HCT116 (cell line): ENCODE measurements around the gene PCAT7. TPM values are rescaled to one million over a fixed set of nuclear protein-coding genes. Genes with fewer than 3 reads are reported as not detected.

Experiments used
- ATAC-seq: fragments of 200-7000 bp; cut with Tn5 transposase; 2 replicates; pipeline ENCODE4 v1.9.1; 2020; ENCODE audit warnings: mild to moderate bottlenecking, moderate library complexity
- BruUV-seq: library from RNA; stranded (reverse); fragments of 400-500 nt; replicated peaks from 2 replicates; lab custom pipeline; 2021; lab: Mats Ljungman, UMichigan
- CTCF ChIA-PET: fragments of 300-600 bp; sonication (Branson Sonifier 250); formaldehyde crosslinking; loops from one replicate; lab custom pipeline; 2021; ENCODE audit warnings: antibody characterized with exemption; lab: Charles Lee
- POLR2A ChIA-PET: fragments of 300-600, 350-600 bp; sonication (Branson Sonifier 250); formaldehyde crosslinking; loops from one replicate; lab custom pipeline; 2021; ENCODE audit warnings: antibody characterized with exemption; lab: Charles Lee
- RAD21 ChIA-PET, 2 experiments: fragments of 300-600 bp; sonication (Branson Sonifier 250); formaldehyde crosslinking; loops; one replicate each; lab custom pipeline; 2023; ENCODE audit warnings: low total read pairs in 2 of 2; ENCODE audit not compliant: uncharacterized antibody in 2 of 2, unreplicated experiment in 2 of 2, low non-redundant PET in 1 of 2; lab: Charles Lee
- DNase-seq: peaks from one replicate; pipeline ENCODE4 v3.0.0-alpha.2; 2010; ENCODE audit warnings: low read depth, low spot score
- H2AFZ ChIP-seq: fragments of 200-600 bp; shearing (Covaris generic), sonication (generic); 2 replicates; pipeline ENCODE4 v1.6.1; 2017; ENCODE audit warnings: low read depth, mixed run types, mixed read lengths, antibody characterized with exemption, low read length; ENCODE audit not compliant: poor library complexity, severe bottlenecking
- H3K27ac ChIP-seq: 2 replicates; pipeline ENCODE4 v1.5.1; 2012; ENCODE audit warnings: low read depth, low read length
- H3K27me3 ChIP-seq: fragments of 200-600 bp; sonication (generic); 2 replicates; pipeline ENCODE4 v1.6.1; 2016; ENCODE audit warnings: mixed run types, low read length, mixed read lengths; ENCODE audit not compliant: insufficient read depth
- H3K36me3 ChIP-seq, 2 experiments: fragments of 200-500 bp in 1 of 2; fragments of 200-600 bp in 1 of 2; sonication (Bioruptor generic) in 1 of 2; sonication (generic) in 1 of 2; 2 replicates each; pipeline versions ENCODE4 v1.5.1 to v1.6.1; 2014 to 2016; ENCODE audit warnings: low read length in 2 of 2, inconsistent platforms in 1 of 2, mixed read lengths in 1 of 2, mixed run types in 1 of 2; ENCODE audit not compliant: insufficient read depth in 2 of 2, control insufficient read depth in 1 of 2
- H3K4me1 ChIP-seq, 2 experiments: fragments of 200-600 bp in 1 of 2; sonication (generic) in 1 of 2; 2 replicates each; pipeline versions ENCODE4 v1.5.1 to v1.6.1; 2012 to 2017; ENCODE audit warnings: low read length in 2 of 2, inconsistent platforms in 1 of 2, mild to moderate bottlenecking in 1 of 2, mixed read lengths in 1 of 2, mixed run types in 1 of 2, moderate library complexity in 1 of 2; ENCODE audit not compliant: insufficient read depth in 2 of 2, control insufficient read depth in 1 of 2
- H3K4me2 ChIP-seq: fragments of 200-600 bp; sonication (generic); 2 replicates; pipeline ENCODE4 v1.6.1; 2017; ENCODE audit warnings: mixed run types, low read length, mixed read lengths
- H3K4me3 ChIP-seq, 2 experiments: fragments of 200-600 bp in 1 of 2; sonication (generic) in 1 of 2; replicated peaks in 1 of 2; 2 replicates each; pipeline ENCODE4 v1.5.1; 2011 to 2016; ENCODE audit warnings: low read length in 2 of 2, control low read depth in 1 of 2, low read depth in 1 of 2, mild to moderate bottlenecking in 1 of 2, mixed read lengths in 1 of 2, mixed run types in 1 of 2
- H3K79me2 ChIP-seq: fragments of 200-600 bp; sonication (generic); 2 replicates; pipeline ENCODE4 v1.6.1; 2017; ENCODE audit warnings: mild to moderate bottlenecking, mixed run types, low read length, moderate library complexity, mixed read lengths; ENCODE audit not compliant: insufficient read depth
- H3K9ac ChIP-seq: fragments of 200-600 bp; sonication (generic); 2 replicates; pipeline ENCODE4 v1.6.1; 2016; ENCODE audit warnings: low read length, mixed read lengths
- H3K9me2 ChIP-seq: fragments of 200-600 bp; sonication (generic), shearing (Covaris generic); 2 replicates; pipeline ENCODE4 v1.6.1; 2017; ENCODE audit warnings: mixed run types, mild to moderate bottlenecking, moderate library complexity; ENCODE audit not compliant: insufficient read depth
- H3K9me3 ChIP-seq, 2 experiments: fragments of 200-500 bp in 1 of 2; fragments of 200-600 bp in 1 of 2; sonication (Bioruptor generic) in 1 of 2; sonication (generic) in 1 of 2; 2 replicates each; pipeline ENCODE4 v1.6.1; 2014 to 2017; ENCODE audit warnings: low read length in 2 of 2, mixed read lengths in 2 of 2, inconsistent platforms in 1 of 2, low read depth in 1 of 2, mild to moderate bottlenecking in 1 of 2, mixed run types in 1 of 2, moderate library complexity in 1 of 2; ENCODE audit not compliant: control insufficient read depth in 1 of 2, insufficient read depth in 1 of 2
- H4K20me1 ChIP-seq: fragments of 200-600 bp; sonication (generic), shearing (Covaris generic); 2 replicates; pipeline ENCODE4 v1.6.1; 2017; ENCODE audit warnings: mixed run types, mild to moderate bottlenecking, moderate library complexity; ENCODE audit not compliant: insufficient read depth
- EGR1 ChIP-seq: IDR thresholded peaks from 2 replicates; pipeline ENCODE4 v1.6.1; 2012; ENCODE audit warnings: low read depth
- FOSL1 ChIP-seq: IDR thresholded peaks from 2 replicates; pipeline ENCODE4 v1.6.1; 2012; ENCODE audit warnings: low read depth
- JUND ChIP-seq: IDR thresholded peaks from 2 replicates; pipeline ENCODE4 v1.6.1; 2012
- POLR2A ChIP-seq: IDR thresholded peaks from 2 replicates; pipeline ENCODE4 v1.7.0; 2011; ENCODE audit warnings: borderline replicate concordance; ENCODE audit not compliant: insufficient read depth, insufficient read length; ENCODE audit errors: extremely low read depth
- POLR2AphosphoS5 ChIP-seq: IDR thresholded peaks from 2 replicates; pipeline ENCODE4 v1.6.1; 2011; ENCODE audit warnings: mild to moderate bottlenecking, low read depth, low read length, moderate library complexity
- SP1 ChIP-seq: IDR thresholded peaks from 2 replicates; pipeline ENCODE4 v1.6.1; 2012; ENCODE audit warnings: low read depth
- TCF7L2 ChIP-seq: IDR thresholded peaks from 2 replicates; pipeline ENCODE4 v1.7.0; 2011; ENCODE audit warnings: borderline replicate concordance, inconsistent platforms; ENCODE audit not compliant: insufficient read depth, insufficient read length; ENCODE audit errors: extremely low read depth
- YY1 ChIP-seq: IDR thresholded peaks from 2 replicates; pipeline ENCODE4 v1.6.1; 2011; ENCODE audit warnings: low read length, low read depth, moderate library complexity, mild to moderate bottlenecking; ENCODE audit not compliant: insufficient replicate concordance; ENCODE audit errors: extremely low read depth
- ZFX ChIP-seq: fragments of 450-650 bp; IDR thresholded peaks from 2 replicates; pipeline ENCODE4 v1.6.1; 2017
- ZNF274 ChIP-seq: fragments of 200-500 bp; sonication (Bioruptor generic); IDR thresholded peaks from 2 replicates; pipeline ENCODE4 v1.6.1; 2014; ENCODE audit warnings: mild to moderate bottlenecking, low read depth, low read length, inconsistent platforms
- intact Hi-C: fragments of 100-400 bp; cut with micrococcal nuclease; formaldehyde crosslinking; loops from 2 replicates; pipeline ENCODE4 v1.10.0; 2022
- total RNA-seq: library from RNA; stranded (reverse); gene quantifications from one replicate; pipeline ENCODE4 v1.2.1, GENCODE V29; 2021; ENCODE audit not compliant: unreplicated experiment
- TF ChIP-seq, protein P1 (sequence below): IDR thresholded peaks from 2 replicates; pipeline ENCODE4 v1.6.1; 2011; ENCODE audit warnings: mild to moderate bottlenecking, low read length, moderate library complexity; ENCODE audit not compliant: insufficient replicate concordance; ENCODE audit errors: extremely low read depth
- TF ChIP-seq, protein P2 (sequence below), 3 experiments: fragments of 200-600 bp in 1 of 3; sonication (generic) in 1 of 3; IDR thresholded peaks in 2 of 3; conservative IDR thresholded peaks in 1 of 3; 2 replicates each; pipeline ENCODE4 v1.5.1; 2012 to 2017; ENCODE audit warnings: low read depth in 2 of 3, low read length in 2 of 3, antibody characterized with exemption in 1 of 3, borderline replicate concordance in 1 of 3, control low read depth in 1 of 3, mild to moderate bottlenecking in 1 of 3, mixed read lengths in 1 of 3, mixed run types in 1 of 3, moderate library complexity in 1 of 3; ENCODE audit not compliant: insufficient read depth in 1 of 3

PCAT7 gene
- total RNA-seq, 1 experiment from 2014 or later = 3.8 TPM

DNA sequence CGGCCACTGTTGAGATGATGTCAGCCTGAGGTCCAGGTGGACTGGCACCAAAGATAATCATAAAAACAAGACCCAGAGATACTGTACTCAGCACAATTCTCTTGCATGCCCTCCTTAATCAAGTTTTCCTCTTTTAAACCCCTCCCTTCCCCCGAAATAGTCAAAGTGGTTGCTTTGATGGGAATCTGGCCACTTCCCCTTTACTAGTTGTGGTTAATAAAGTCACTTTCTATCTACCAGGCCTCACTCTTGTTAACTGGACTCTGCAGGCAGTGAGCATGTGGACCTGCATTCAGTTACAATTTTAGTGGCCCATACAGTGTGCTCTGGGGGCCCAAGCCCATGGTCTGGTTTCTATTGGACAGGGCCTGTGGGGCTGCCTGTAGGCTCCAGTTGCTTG, 21.2 kb downstream of the PCAT7 start:
- DNase-seq = no peak
- Histone ChIP-seq H3K27me3 (peaks cover 18% of the 10 kb centered on the region; the same call in 1 of the 2 replicates), H3K36me3 (no peaks in the 10 kb centered on the region), H3K9ac (no peak overlapping the region), H2AFZ (no peak overlapping the region), H3K4me2 (no peak overlapping the region), H3K4me3 (no peak overlapping the region), H3K27ac (no peak overlapping the region), H3K9me2 (no peaks in the 10 kb centered on the region), H4K20me1 (no peaks in the 10 kb centered on the region), H3K79me2 (no peaks in the 10 kb centered on the region), H3K4me1 (no peaks in the 10 kb centered on the region), H3K9me3 (no peaks in the 10 kb centered on the region)
- ChIA-PET CTCF (no interaction called here), POLR2A (no interaction called here), RAD21 (no interaction called here)
- TF ChIP-seq POLR2A = no peak
- TF ChIP-seq FOSL1 = no peak
- no peak for TF ChIP-seq TCF7L2
- no peak for TF ChIP-seq ZNF274
- no peak for TF ChIP-seq YY1
- no peak for TF ChIP-seq ZFX
- TF ChIP-seq, protein P1, sequence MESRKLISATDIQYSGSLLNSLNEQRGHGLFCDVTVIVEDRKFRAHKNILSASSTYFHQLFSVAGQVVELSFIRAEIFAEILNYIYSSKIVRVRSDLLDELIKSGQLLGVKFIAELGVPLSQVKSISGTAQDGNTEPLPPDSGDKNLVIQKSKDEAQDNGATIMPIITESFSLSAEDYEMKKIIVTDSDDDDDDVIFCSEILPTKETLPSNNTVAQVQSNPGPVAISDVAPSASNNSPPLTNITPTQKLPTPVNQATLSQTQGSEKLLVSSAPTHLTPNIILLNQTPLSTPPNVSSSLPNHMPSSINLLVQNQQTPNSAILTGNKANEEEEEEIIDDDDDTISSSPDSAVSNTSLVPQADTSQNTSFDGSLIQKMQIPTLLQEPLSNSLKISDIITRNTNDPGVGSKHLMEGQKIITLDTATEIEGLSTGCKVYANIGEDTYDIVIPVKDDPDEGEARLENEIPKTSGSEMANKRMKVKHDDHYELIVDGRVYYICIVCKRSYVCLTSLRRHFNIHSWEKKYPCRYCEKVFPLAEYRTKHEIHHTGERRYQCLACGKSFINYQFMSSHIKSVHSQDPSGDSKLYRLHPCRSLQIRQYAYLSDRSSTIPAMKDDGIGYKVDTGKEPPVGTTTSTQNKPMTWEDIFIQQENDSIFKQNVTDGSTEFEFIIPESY = no peak
- no peak for TF ChIP-seq JUND
- TF ChIP-seq SP1 = no peak
- TF ChIP-seq, protein P2, sequence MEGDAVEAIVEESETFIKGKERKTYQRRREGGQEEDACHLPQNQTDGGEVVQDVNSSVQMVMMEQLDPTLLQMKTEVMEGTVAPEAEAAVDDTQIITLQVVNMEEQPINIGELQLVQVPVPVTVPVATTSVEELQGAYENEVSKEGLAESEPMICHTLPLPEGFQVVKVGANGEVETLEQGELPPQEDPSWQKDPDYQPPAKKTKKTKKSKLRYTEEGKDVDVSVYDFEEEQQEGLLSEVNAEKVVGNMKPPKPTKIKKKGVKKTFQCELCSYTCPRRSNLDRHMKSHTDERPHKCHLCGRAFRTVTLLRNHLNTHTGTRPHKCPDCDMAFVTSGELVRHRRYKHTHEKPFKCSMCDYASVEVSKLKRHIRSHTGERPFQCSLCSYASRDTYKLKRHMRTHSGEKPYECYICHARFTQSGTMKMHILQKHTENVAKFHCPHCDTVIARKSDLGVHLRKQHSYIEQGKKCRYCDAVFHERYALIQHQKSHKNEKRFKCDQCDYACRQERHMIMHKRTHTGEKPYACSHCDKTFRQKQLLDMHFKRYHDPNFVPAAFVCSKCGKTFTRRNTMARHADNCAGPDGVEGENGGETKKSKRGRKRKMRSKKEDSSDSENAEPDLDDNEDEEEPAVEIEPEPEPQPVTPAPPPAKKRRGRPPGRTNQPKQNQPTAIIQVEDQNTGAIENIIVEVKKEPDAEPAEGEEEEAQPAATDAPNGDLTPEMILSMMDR (IDR thresholded peaks at IDR 0.05 in 2 of 3, conservative IDR thresholded peaks at IDR 0.05 in 1 of 3; ENCODE audit: borderline replicate concordance in 1 of 3, insufficient read depth in 1 of 3, low read depth in 2 of 3, low read length in 2 of 3) = no peak
- TF ChIP-seq EGR1 = no peak
- TF ChIP-seq POLR2AphosphoS5 = no peak
- intact Hi-C loops = no loop called here
- ATAC-seq = no peak
- BruUV-seq = no TSS peak
